ENCODE measurements around the gene FAM161A.
"Not testable (repeated sequence)": the region's sequence is repeated elsewhere in the genome, so short reads cannot be mapped to it uniquely, and the experiment has no call there.

Gene FAM161A

DNA sequence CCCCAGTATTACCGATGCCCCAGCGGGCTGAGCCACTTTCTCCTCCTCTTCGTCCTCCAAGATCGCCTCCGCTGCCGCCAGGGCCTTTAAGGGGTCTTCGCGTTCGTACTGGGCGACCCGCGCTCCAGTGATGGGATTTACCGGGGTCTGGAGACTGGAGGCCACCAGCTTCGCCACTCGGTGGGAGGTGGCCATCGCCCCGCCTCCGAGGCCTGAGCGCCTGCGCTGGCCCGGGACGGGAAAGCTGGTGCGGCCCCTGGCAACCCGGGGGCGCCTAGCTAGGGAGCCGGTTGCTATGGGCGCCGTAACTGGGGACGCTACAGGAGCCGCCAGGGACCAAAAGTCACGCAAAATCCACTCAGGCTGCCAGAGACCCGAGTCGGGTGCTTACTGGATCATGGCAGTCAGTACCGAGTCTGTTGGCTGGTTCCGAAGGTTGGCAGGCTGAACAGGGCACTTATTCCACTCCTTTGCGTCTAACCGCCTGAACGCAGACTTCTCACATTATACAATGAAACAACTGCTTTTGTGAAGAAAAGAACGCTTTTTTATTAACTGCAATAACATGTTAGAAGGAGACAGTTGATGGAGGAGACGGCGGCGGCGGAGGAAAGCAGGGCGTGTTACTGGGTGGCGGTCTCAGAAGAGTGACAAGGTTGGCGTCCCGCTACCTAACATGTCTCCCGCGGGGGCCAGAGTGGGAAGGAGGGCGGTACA is at the start of gene FAM161A:
FAM161A (minus strand) TSS at position 214 of the 717 bp plus-strand sequence; CDS start at position 195, 19 bp downstream.
- peak; percentile 25 to 73 for DNase-seq

DNA sequence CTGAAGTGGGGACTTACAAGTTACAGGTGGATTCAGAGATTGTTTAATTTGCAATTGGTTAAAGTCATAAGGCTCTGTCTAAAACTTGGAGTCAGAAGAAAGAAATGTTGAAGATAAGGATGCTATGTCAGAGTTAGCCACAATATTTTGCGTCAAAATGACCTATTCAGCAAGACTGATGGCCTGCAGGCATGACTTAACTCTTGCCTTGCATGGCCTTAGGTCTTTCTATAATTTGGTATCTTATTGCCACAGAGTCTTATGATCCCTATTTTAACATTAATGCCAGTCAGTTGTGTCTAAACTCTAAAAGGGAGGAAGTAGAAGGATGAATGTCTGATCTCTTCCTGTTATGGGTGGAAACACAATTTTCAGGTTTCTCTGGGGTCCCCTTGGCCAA is 46.4 kb upstream of the FAM161A start:
- no peak for DNase-seq

DNA sequence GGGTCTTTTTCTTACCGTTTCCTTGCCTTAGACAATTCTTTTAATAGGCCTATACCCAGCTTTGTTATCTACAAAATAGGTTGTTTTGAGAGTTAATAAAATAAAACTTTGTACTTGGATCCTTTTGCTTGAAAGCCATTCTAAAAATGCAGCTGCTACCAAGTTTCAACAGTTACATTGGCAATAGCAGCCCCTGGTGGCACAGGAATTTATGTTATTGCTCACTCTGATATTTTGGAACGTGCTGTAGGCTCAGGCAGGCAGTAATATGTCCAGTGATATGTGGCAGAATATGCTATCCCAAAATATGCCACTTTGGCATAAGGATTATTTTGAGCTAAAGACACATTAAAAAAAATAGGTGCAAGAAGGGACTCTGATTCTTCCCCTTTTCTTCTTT is 45.0 kb upstream of the FAM161A start:
- no peak for DNase-seq

DNA sequence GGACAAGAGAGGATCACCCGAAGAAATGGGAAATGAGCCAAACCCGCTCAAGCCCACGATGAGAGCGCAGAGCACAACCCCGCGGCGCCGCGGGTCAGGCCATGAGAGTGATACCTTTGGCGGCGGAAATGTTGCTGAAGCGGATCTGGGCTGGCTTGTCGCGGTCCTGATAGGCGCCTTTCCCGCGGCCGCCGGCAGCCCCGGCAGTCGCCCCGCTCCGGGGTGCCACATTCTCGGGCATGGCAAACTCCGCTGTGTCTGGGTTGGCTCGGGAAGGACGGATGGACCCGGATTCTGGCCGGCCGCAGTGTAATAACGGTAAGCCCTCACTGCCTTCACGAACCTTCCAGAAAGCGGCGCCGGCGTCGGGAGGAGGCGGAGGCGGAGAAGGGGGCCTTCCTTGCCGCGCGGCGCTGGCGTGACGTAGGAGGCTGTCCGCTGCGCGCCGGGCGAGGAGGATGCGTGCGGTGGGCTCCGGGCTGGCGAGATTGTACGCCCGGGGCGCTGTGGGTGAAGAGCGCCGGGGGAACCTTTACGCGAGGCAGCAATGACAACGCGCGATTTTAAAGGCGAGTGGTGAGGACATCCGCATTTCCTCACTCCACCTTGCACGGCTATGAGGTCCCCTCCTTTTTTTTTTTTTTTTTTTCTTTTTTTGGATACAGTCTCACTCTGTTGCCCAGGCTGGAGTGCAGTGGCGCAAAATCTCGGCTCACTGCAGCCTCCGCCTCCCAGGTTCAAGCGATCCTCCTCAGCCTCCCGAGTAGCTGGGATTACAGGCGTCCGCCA is 34.6 kb upstream of the FAM161A start, which contains the start of gene CCT4:
CCT4 (minus strand) TSS at position 390 of the 789 bp plus-strand sequence; CDS start at position 241, 149 bp downstream.
- DNase-seq: peak in 1 of 2 experiments; percentile 72

DNA sequence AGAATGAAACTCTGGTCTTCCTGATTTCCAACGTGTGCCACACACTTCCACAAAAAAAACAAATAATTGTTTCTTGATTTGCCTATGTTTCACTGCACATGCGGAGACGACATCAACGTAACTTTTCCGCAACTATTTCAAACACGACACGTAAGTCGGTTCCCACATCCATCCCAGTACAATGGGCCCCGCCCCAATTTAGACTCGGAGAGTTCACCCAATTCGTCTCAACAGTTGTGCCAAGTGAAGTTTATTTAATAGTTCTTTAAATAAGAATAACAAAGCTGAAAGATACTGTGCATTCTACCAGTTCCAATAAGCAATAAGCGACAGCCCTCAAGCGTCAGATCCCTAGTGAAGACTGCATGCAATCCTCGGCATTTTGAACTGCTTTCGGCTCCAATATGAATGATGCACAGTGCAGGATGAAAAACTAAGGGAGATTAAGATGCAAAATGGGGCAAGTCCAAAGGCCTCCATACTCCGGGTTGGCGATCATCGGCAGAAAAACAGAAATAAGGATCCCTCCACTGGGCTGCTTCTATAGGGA is 33.9 kb upstream of the FAM161A start:
- DNase-seq: no peak

- no peak for DNase-seq
These were observed 32.2 kb upstream of the FAM161A start for GRCh38 chr2:61885896-61886603.

DNA sequence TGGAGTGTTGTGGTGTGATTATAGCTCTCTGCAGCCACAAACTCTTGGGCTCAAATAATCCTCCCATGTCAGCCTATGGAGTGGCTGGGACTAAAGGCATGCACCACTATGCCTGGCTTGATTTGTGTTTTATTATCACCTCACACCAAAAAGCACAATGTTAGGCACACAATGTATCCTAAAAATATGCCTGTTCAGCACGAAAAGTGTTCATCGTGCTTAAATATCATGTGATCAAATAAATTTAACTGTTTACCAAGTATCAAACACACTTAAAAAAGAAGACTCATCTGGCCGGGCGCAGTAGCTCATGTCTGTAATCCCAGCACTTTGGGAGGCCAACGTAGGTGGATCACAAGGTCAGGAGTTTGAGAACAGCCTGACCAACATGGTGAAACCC is 29.0 kb upstream of the FAM161A start:
- no peak for DNase-seq

- DNase-seq: not testable (repeated sequence)
These were observed 25.5 kb upstream of the FAM161A start for GRCh38 chr2:61879351-61879750.

- no peak for DNase-seq
These were observed 24.9 kb upstream of the FAM161A start for GRCh38 chr2:61878761-61879160.

DNA sequence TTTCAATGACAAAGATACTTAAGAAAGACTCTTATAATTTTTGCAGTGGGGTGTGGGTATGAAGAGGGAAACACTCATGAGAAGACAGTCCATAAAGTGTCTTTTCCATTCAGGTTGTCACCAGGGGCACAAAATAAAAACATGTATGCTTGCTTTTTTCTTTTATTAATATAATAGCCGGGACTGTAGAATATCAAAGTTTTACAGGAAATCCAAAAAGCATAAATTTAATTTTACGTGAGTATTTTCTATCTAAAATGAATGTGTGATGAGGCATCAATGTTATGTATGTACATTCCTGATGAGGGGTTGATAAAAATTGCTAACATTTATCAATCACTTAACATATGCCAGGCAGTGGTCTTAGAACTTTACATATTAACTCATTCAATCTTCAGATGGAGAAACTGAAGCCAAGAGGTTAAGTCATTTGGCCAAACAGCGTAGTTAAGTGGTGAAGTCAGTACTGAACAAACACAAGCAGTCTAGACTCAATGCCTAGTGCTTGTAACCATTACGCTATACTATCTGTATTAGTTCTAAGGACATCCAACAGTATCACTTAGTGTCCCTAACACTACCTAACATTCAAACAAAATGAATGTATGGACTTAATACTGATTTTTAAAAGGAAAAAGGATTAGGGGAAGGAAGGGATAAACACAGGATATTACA is 23.8 kb upstream of the FAM161A start:
- DNase-seq: no peak

DNA sequence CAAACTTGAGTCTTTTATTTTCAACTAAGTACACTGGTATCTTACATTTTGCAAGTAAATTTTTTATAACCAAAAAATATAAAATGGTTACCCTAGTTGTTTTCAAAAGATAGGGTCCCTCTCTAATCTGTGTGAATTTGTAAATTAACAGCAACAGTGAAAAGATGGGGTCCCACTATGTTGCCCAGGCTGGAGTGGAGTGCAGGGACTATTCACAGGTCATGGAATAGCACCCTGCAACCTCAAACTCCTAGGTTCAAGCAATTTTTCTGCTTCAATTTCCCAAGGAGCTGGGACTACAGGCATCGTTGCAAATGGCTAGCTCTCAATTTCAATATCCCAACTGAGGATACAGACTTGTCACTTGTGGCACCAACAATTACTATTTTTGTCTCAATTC is 22.5 kb upstream of the FAM161A start:
- no peak for DNase-seq

GRCh38 chr2:61866482-61867089 is 12.7 kb upstream of the FAM161A start:
- not testable (repeated sequence) for DNase-seq

DNA sequence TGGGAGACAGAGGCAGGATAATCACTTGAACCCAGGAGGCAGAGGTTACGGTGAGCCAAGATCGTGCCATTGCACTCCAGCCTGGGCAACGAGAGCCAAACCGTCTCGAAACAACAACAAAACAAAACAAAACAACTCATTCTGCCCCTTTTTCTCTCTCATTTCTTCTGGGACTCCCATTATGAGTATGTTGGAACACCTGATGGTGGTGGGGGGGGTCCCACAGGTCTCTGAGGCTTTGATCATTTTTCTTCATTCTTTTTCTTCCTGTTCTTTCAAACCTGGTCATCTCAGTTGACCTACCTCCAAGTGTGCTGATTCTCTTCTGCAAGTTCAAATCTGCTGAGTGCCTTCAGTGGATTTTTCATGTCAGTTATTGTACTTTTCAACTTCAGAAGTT is 8.2 kb upstream of the FAM161A start:
- DNase-seq: no peak

DNA sequence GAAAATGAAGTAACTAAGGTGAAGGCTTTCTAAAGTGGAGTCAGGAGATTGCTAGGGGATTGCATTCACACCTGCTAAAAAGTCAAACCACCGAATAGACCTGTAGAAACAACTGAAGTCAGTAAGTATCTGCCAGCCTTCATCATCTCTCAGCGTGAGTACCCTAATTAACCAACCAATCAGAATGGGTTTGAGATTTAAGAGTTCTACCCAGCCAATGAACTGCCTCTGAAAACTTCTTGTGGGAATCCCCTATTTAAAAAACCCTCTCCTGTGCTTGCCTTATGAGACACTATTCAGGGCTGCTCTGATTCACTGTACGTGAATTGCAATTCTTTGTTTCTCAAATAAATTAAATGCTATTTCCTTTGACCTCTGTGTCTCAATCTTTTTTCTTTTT is 3.4 kb upstream of the FAM161A start:
- no peak for DNase-seq

DNA sequence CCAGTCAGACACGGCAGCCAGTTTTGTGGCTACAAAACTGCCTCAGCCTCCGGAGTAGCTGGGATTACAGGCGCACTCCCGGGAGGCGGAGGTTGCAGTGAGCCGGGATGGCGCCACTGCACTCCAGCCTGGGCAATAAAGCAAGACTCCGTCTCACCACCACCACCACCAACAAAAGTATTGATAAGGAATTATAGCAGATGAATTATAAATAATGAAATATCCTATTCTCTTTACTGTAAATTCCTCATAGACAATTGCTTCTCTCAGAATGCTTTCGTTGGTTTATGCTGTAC is 1.4 kb upstream of the FAM161A start:
- no peak for DNase-seq

GRCh38 chr2:61854564-61855317 is 881 bp upstream of the FAM161A start:
- DNase-seq: peak; percentile 92 to 99

- peak in 1 of 2 experiments; percentile 2 for DNase-seq
These were observed 594 bp downstream of the FAM161A start for GRCh38 chr2:61853086-61853846.

- DNase-seq: not testable (repeated sequence)
These were observed 2.6 kb downstream of the FAM161A start for GRCh38 chr2:61851270-61851669.

DNA sequence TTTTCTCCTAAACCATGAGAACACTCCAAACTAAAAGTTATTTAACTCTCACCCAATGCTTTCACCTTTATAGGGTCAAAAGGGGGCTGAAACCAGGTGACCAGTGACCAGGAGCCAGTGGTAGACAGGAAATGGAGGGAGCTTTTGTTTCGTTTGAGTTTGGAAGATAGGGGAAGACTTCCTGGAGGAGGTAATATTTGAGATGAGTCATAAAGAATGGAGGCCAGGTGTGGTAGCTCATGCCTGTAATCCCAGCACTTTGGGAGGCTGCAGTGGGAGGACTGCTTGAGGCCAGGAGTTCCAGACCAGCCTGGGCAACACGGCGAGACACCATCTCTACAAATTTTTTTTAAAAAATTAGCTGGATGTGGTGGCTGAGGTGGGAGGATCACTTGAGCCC is 8.5 kb downstream of the FAM161A start:
- no peak for DNase-seq

GRCh38 chr2:61841286-61841685 is 12.6 kb downstream of the FAM161A start:
- DNase-seq: no peak

- no peak for DNase-seq
These were observed 19.0 kb downstream of the FAM161A start for GRCh38 chr2:61834893-61835292.
